Heart left ventricle (tissue), 16 donors: Measurements from ENCODE around the gene KRT76. TPM values are rescaled to one million over a fixed set of nuclear protein-coding genes. Genes with fewer than 3 reads are reported as not detected.

Experiments used
- ATAC-seq, 4 donors: fragments of 200-7000 bp; cut with Tn5 transposase; one replicate each; pipeline ENCODE4 v1.9.1; 2020 to 2022; ENCODE audit warnings: moderate library complexity in 4 of 4, mild to moderate bottlenecking in 3 of 4, moderate number of reproducible peaks in 1 of 4
- DNase-seq, 5 donors: peaks; one replicate each; pipeline ENCODE4 v3.0.0-alpha.2; 2020
- H3K27ac ChIP-seq, 12 donors: fragments of 200-600 bp; sonication (generic) in 4 of 12; one replicate each; pipeline versions ENCODE4 v1.5.0 to v1.8.0; 2016 to 2022; ENCODE audit warnings: mild to moderate bottlenecking in 2 of 12
- H3K27me3 ChIP-seq, 9 donors: fragments of 200-600 bp; sonication (generic) in 2 of 9; one replicate each; pipeline versions ENCODE4 v1.5.1 to v1.8.0; 2016 to 2022; ENCODE audit warnings: mild to moderate bottlenecking in 3 of 9
- H3K36me3 ChIP-seq, 9 donors: fragments of 200-600 bp; sonication (generic) in 2 of 9; one replicate each; pipeline versions ENCODE4 v1.5.0 to v1.8.0; 2018 to 2022; ENCODE audit warnings: mild to moderate bottlenecking in 2 of 9
- H3K4me1 ChIP-seq, 12 donors: fragments of 200-600 bp; sonication (generic) in 4 of 12; one replicate each; pipeline versions ENCODE4 v1.5.0 to v1.8.0; 2016 to 2022; ENCODE audit warnings: mild to moderate bottlenecking in 3 of 12
- H3K4me3 ChIP-seq, 12 donors: fragments of 200-600 bp; sonication (generic) in 4 of 12; one replicate each; pipeline versions ENCODE4 v1.5.0 to v1.8.0; 2017 to 2022; ENCODE audit warnings: mild to moderate bottlenecking in 9 of 12, moderate library complexity in 4 of 12
- H3K9me3 ChIP-seq, 12 donors: fragments of 200-600 bp; sonication (generic) in 4 of 12; one replicate each; pipeline versions ENCODE4 v1.5.0 to v1.8.0; 2016 to 2022; ENCODE audit warnings: mild to moderate bottlenecking in 1 of 12
- POLR2A ChIP-seq, 2 donors: fragments of 450-650 bp; IDR thresholded peaks; one replicate each; pipeline ENCODE4 v1.6.1; 2017; ENCODE audit warnings: antibody characterized with exemption in 2 of 2, mild to moderate bottlenecking in 2 of 2, moderate library complexity in 2 of 2
- WGBS, 4 donors: extraction: QIAGEN DNeasy Blood & Tissue Kit in 2 of 4; methylation state at CpG; one replicate each; pipeline versions ENCODE4 v1.1.5 to v1.1.7; 2013 to 2018; 5-methylcytosine and 5-hydroxymethylcytosine counted together
- intact Hi-C, 10 donors: fragments of 100-400 bp; cut with DNase I; formaldehyde crosslinking; loops; one replicate each; pipeline versions ENCODE4 v1.11.1 to v1.14.2; 2022
- polyA plus RNA-seq, 2 donors: library from polyadenylated mRNA; stranded (reverse); fragments of 200-250 nt; gene quantifications; one replicate each; pipeline ENCODE4 v1.2.3, GENCODE V29; 2013
- total RNA-seq, 9 donors: library from RNA; depleted of rRNA in 2 of 9; stranded (reverse); fragments of >200 nt in 2 of 9; fragmentation: NEBNext Ultra II Directional in 3 of 9; extraction: Animal tissue kit (Norgen Biotek cat#: 25700) in 3 of 9; gene quantifications; one replicate each; pipeline versions ENCODE4 v1.1.0 to v1.2.4, GENCODE V29; 2016 to 2023
- TF ChIP-seq, protein P1 (sequence below), 12 donors: fragments of 200-600 bp; sonication (generic) in 4 of 12; IDR thresholded peaks; one replicate each; pipeline versions ENCODE4 v1.5.0 to v1.8.0; 2018 to 2022; ENCODE audit warnings: antibody characterized with exemption in 12 of 12, mild to moderate bottlenecking in 5 of 12
- donor health status: ischemic (EF 13 %, LVEDD 7.1; RV severe dilation, severe dysfunction).
- donor health status: healthy with polysubstance abuse.
- donor health status: DM: no; HTN: yes; CAD: no.
- donor health status: DM: no; HTN: no; CAD: no.
- donor health status: ischemic (EF 25% LVEDD 6.9; RV normal size, moderate dysfunction).
- donor health status: ischemic (EF 25% LVEDD 5.7; RV mildly dilated, moderate dysfunction).
- donor health status: healthy.
- donor health status: DM: yes; HTN: yes; CAD: no.
- donor health status: ischemic (EF 35%, LVEDD 5.7; RV mildly dilated, moderate dysfunction).
- donor health status: nonischemic (EF 11% LVEDD 7.7; RV severe dilation, severe dysfunction).
- donor health status: DM: yes; HTN: yes; CAD: no.
- donor health status: PGD.
- donor health status: ischemic (EF 29% LVEDD 5.4; RV normal size, mild dysfunction).
- donor health status: nonischemic (EF 23%, LVEDD 6.1; RV moderate dilation, normal function).

Gene KRT76
- total and polyA plus RNA-seq, 11 donors = not detected

DNA sequence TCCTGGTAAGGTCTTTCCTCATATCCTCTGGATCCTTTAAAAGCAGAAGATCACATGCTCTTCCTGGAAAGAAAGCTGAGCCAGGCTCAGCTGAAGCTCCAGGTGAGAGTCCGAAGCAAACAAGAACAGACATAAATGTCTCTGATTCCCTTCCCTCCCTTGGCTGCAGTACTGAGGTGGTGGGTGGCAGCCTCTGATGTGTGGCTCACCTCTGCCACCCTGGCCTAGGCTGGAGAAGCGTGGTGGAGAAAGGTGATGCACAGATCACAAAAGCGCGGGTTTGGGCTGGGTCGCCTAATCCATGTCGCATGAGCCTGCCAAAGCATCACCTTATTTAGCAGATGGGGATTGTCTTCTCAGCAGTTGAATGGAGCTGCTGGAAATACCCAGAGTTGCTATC, 2.8 kb upstream of the KRT76 start:
- TF ChIP-seq POLR2A (IDR thresholded peaks at IDR 0.05) = no peak
- TF ChIP-seq, protein P1, sequence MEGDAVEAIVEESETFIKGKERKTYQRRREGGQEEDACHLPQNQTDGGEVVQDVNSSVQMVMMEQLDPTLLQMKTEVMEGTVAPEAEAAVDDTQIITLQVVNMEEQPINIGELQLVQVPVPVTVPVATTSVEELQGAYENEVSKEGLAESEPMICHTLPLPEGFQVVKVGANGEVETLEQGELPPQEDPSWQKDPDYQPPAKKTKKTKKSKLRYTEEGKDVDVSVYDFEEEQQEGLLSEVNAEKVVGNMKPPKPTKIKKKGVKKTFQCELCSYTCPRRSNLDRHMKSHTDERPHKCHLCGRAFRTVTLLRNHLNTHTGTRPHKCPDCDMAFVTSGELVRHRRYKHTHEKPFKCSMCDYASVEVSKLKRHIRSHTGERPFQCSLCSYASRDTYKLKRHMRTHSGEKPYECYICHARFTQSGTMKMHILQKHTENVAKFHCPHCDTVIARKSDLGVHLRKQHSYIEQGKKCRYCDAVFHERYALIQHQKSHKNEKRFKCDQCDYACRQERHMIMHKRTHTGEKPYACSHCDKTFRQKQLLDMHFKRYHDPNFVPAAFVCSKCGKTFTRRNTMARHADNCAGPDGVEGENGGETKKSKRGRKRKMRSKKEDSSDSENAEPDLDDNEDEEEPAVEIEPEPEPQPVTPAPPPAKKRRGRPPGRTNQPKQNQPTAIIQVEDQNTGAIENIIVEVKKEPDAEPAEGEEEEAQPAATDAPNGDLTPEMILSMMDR (IDR thresholded peaks at IDR 0.05) = no peak
- no peak overlapping the region for H3K4me3 ChIP-seq
- H3K4me1 ChIP-seq = no peaks in the 10 kb centered on the region
- no peaks in the 10 kb centered on the region for H3K36me3 ChIP-seq
- ATAC-seq (no peak), DNase-seq (no peak)
- H3K9me3 ChIP-seq = no peaks in the 10 kb centered on the region
- intact Hi-C loops = no loop called here
- no peak overlapping the region for H3K27ac ChIP-seq
- peaks cover 0 to 32% (median 2%) of the 10 kb centered on the region in 9 donors for H3K27me3 ChIP-seq
- WGBS, 4 donors = 83 to 96% (median 91%) methylated on average over 5 to 6 of the region's 6 CpGs

DNA sequence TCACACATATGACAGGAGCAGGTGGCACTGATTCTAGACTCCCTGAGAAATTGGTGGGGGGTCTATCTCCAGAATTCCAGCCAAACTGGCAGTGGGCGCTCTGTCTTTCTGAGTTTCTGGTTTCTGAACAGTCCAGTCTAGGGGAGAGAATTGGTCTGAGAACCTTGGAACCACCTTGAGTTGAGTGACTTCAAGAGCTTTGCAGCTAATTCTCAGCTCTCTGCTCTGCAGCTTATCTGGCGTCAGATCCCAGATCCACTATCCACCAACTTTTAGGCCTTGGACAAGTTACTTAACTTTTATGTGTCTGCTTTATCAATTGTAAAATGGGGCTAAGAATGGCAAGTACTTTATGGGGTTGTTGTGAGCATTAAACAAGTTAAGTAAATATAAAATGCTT, 1.7 kb upstream of the KRT76 start:
- no peak for ATAC-seq
- DNase-seq = no peak
- Histone ChIP-seq H3K4me3 (no peak overlapping the region), H3K36me3 (no peaks in the 10 kb centered on the region), H3K4me1 (no peaks in the 10 kb centered on the region), H3K27ac (no peak overlapping the region), H3K27me3 (peaks cover 0 to 32% (median 0%) of the 10 kb centered on the region in 9 donors), H3K9me3 (no peaks in the 10 kb centered on the region)
- intact Hi-C loops = no loop called here
- TF ChIP-seq, protein P1 (IDR thresholded peaks at IDR 0.05) = no peak
- no peak for TF ChIP-seq POLR2A (IDR thresholded peaks at IDR 0.05)
- 83 to 93% (median 91%) methylated on average over 2 of the region's 2 CpGs for WGBS, 4 donors

DNA sequence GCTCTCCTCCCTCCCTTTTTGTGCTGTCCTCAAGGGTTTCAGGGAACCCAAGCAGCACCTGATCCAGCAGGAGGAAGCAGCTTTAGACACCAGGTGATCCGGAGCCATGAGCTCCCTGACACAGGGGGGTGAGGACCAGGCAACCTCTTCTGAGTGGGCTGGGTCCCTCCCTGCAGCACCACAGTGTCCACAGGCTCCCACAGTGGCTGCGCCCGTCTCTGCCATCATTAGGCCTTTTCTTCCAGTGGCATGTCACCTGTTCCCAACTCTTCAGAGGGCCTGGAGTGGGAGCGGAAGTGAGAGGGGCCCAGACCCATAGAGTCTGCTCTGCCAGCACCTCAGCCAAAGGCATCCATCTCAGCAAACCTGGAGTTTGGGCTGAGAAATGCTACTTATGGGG, 421 bp upstream of the KRT76 start:
- Histone ChIP-seq H3K4me1 (no peaks in the 10 kb centered on the region), H3K9me3 (no peaks in the 10 kb centered on the region), H3K36me3 (no peaks in the 10 kb centered on the region), H3K27ac (no peak overlapping the region), H3K27me3 (peaks cover 0 to 29% (median 0%) of the 10 kb centered on the region in 9 donors), H3K4me3 (no peak overlapping the region)
- WGBS, 4 donors = 79 to 91% (median 87%) methylated on average over 4 of the region's 4 CpGs
- DNase-seq = no peak
- TF ChIP-seq, protein P1 (IDR thresholded peaks at IDR 0.05) = no peak
- no peak for TF ChIP-seq POLR2A (IDR thresholded peaks at IDR 0.05)
- no peak for ATAC-seq
- intact Hi-C loops = no loop called here

DNA sequence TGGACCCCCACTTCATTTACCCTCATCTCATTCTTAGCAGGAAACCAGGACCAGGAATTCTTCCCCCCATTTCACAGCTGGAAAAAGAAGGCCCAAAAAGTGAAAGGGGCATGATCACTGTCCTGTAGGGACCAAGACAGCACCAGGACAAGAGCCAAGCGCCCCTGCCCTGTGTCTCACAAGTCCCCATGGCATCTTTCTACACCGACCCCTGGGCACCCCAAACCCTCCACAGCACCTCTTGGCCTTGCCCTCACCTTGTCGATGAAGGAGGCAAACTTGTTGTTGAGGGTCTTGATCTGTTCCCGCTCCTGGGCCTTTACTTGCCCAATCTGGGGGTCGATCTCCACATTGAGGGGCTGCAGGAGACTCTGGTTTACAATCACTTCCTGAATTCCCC, 710 bp downstream of the KRT76 start:
- H3K27ac ChIP-seq = no peak overlapping the region
- no peak for TF ChIP-seq POLR2A (IDR thresholded peaks at IDR 0.05)
- TF ChIP-seq, protein P1 (IDR thresholded peaks at IDR 0.05) = no peak
- H3K4me3 ChIP-seq = no peak overlapping the region
- ATAC-seq = no peak
- intact Hi-C loops = no loop called here
- no peaks in the 10 kb centered on the region for H3K36me3 ChIP-seq
- H3K9me3 ChIP-seq = no peaks in the 10 kb centered on the region
- DNase-seq = no peak
- 77 to 84% (median 82%) methylated on average over 5 of the region's 5 CpGs for WGBS, 4 donors
- H3K4me1 ChIP-seq = no peaks in the 10 kb centered on the region
- H3K27me3 ChIP-seq = peaks cover 0 to 23% (median 0%) of the 10 kb centered on the region in 9 donors
